OCI-LY7 (cell line): ENCODE results near the gene PNKP. TPM values are rescaled to one million over a fixed set of nuclear protein-coding genes. Genes with fewer than 3 reads are reported as not detected.

Experiments used
- BruUV-seq: library from RNA; stranded (reverse); fragments of 400-500 nt; replicated peaks from 2 replicates; lab custom pipeline; 2021; lab: Mats Ljungman, UMichigan
- CTCF ChIA-PET: fragments of 300-600 bp; sonication (Branson Sonifier 250); formaldehyde crosslinking; loops from one replicate; lab custom pipeline; 2022; ENCODE audit warnings: antibody characterized with exemption; ENCODE audit not compliant: unreplicated experiment; lab: Charles Lee
- POLR2A ChIA-PET: fragments of 300-600 bp; sonication (Branson Sonifier 250); formaldehyde crosslinking; loops from one replicate; lab custom pipeline; 2022; ENCODE audit warnings: antibody characterized with exemption; lab: Charles Lee
- DNase-seq: peaks from one replicate; pipeline ENCODE4 v3.0.0-alpha.2; 2015; ENCODE audit warnings: low spot score
- H2AFZ ChIP-seq: fragments of 200-600 bp; sonication (generic), shearing (Covaris generic); 2 replicates; pipeline ENCODE4 v1.6.1; 2014; ENCODE audit warnings: mild to moderate bottlenecking, antibody characterized with exemption, low read length, moderate library complexity
- H3K27ac ChIP-seq: fragments of 200-600 bp; sonication (generic); 2 replicates; pipeline ENCODE4 v1.5.1; 2014; ENCODE audit warnings: mixed run types, low read depth, mild to moderate bottlenecking, moderate library complexity, low read length, inconsistent platforms; ENCODE audit not compliant: poor library complexity, severe bottlenecking
- H3K36me3 ChIP-seq: fragments of 200-600 bp; sonication (generic); 2 replicates; pipeline ENCODE4 v1.6.1; 2014; ENCODE audit warnings: mild to moderate bottlenecking, antibody characterized with exemption, low read length, moderate library complexity, mixed read lengths; ENCODE audit not compliant: insufficient read depth
- H3K4me1 ChIP-seq: fragments of 200-600 bp; sonication (generic); 2 replicates; pipeline ENCODE4 v1.5.1; 2014; ENCODE audit warnings: mild to moderate bottlenecking, low read length; ENCODE audit not compliant: insufficient read depth, poor library complexity, severe bottlenecking
- H3K4me2 ChIP-seq: fragments of 200-600 bp; sonication (generic); 2 replicates; pipeline ENCODE4 v1.6.1; 2014; ENCODE audit warnings: mild to moderate bottlenecking, low read length
- H3K4me3 ChIP-seq: fragments of 200-600 bp; sonication (generic); 2 replicates; pipeline ENCODE4 v1.5.1; 2014; ENCODE audit warnings: mild to moderate bottlenecking, low read depth, low read length; ENCODE audit not compliant: poor library complexity, severe bottlenecking
- H3K79me2 ChIP-seq: fragments of 200-600 bp; sonication (generic); 2 replicates; pipeline ENCODE4 v1.6.1; 2016; ENCODE audit warnings: low read depth, mild to moderate bottlenecking, low read length, moderate library complexity, mixed read lengths; ENCODE audit not compliant: insufficient read depth
- H3K9me2 ChIP-seq: fragments of 200-600 bp; sonication (generic); 2 replicates; pipeline ENCODE4 v1.6.1; 2016; ENCODE audit warnings: mild to moderate bottlenecking, low read length, mixed read lengths; ENCODE audit not compliant: insufficient read depth
- H3K9me3 ChIP-seq: fragments of 200-600 bp; sonication (generic); 2 replicates; pipeline ENCODE4 v1.6.1; 2014; ENCODE audit warnings: mild to moderate bottlenecking, mixed run types, low read length, mixed read lengths
- H4K20me1 ChIP-seq: fragments of 200-600 bp; sonication (generic); 2 replicates; pipeline ENCODE4 v1.6.1; 2014; ENCODE audit warnings: mild to moderate bottlenecking, antibody characterized with exemption, low read length, moderate library complexity, mixed read lengths; ENCODE audit not compliant: insufficient read depth
- CTCF ChIP-seq: fragments of 200-600 bp; sonication (generic); conservative IDR thresholded peaks from 2 replicates; pipeline ENCODE4 v1.5.1; 2014; ENCODE audit warnings: mild to moderate bottlenecking, antibody characterized with exemption, low read length, moderate library complexity, mixed read lengths
- EZH2phosphoT487 ChIP-seq: fragments of 200-600 bp; sonication (generic); IDR thresholded peaks from 2 replicates; pipeline ENCODE4 v1.6.1; 2018; ENCODE audit warnings: low read depth, borderline replicate concordance, mild to moderate bottlenecking, mixed run types, antibody characterized with exemption, low read length, moderate library complexity, mixed read lengths
- intact Hi-C: fragments of 100-400 bp; cut with micrococcal nuclease; formaldehyde crosslinking; loops from one replicate; pipeline ENCODE4 v1.10.0; 2022; ENCODE audit not compliant: unreplicated experiment
- total RNA-seq, 2 experiments: library from RNA; depleted of rRNA in 1 of 2; stranded (reverse); fragments of >200 nt in 1 of 2; shearing (Covaris generic) in 1 of 2; gene quantifications; 2 replicates each; pipeline ENCODE4 v1.2.3, GENCODE V29; 2014 to 2022

The PNKP gene
- total RNA-seq, 2 experiments from 2014 or later, result 90.9 to 118 TPM

- H3K4me2 ChIP-seq, result no peak overlapping the region
- H2AFZ ChIP-seq, result no peak overlapping the region
- no TSS peak for BruUV-seq
- no peak overlapping the region for H3K4me3 ChIP-seq
- ChIA-PET CTCF (no interaction called here), POLR2A (no interaction called here)
- no peaks in the 10 kb centered on the region for H4K20me1 ChIP-seq
- no peaks in the 10 kb centered on the region for H3K9me2 ChIP-seq
- H3K4me1 ChIP-seq, result no peaks in the 10 kb centered on the region
- H3K36me3 ChIP-seq, result peaks cover 98% of the 10 kb centered on the region
- H3K79me2 ChIP-seq, result no peaks in the 10 kb centered on the region
- H3K27ac ChIP-seq, result no peak overlapping the region
- intact Hi-C loops, result no loop called here
- no peaks in the 10 kb centered on the region for H3K9me3 ChIP-seq
- TF ChIP-seq EZH2phosphoT487 (no peak), CTCF (no peak)
- DNase-seq, result no peak
Observed at GRCh38 chr19:49835562-49835961, 31.8 kb downstream of the PNKP start.

DNA sequence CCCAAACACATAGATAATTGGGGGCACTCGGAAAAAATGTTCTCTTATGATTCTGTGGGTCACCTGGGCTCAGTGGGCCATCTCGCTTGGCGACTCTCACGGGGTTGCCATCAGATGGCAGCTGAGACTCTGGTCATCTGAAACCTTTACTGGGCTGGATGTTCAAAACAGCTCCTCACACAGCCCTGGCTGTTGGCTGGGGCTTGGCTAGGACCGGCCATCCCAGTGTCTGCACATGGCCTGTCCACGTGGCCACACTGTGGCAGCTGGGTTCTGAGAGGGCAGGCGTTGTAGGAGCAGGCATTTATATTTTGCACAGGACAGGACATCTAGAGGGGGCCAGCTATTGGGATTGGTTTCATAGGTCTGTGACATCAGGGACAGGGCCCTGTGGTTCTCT lies 33.8 kb downstream of the PNKP start:
- Histone ChIP-seq H3K4me3 (no peak overlapping the region), H3K36me3 (peaks cover 100% of the 10 kb centered on the region), H3K27ac (no peak overlapping the region), H3K9me3 (no peaks in the 10 kb centered on the region), H3K4me1 (peaks cover 9% of the 10 kb centered on the region), H2AFZ (no peak overlapping the region), H3K4me2 (no peak overlapping the region), H3K9me2 (no peaks in the 10 kb centered on the region), H4K20me1 (no peaks in the 10 kb centered on the region), H3K79me2 (no peaks in the 10 kb centered on the region)
- CTCF ChIA-PET, result no interaction called here
- no peak for TF ChIP-seq EZH2phosphoT487
- no peak for TF ChIP-seq CTCF
- DNase-seq, result no peak
- no TSS peak for BruUV-seq
- POLR2A ChIA-PET, result no interaction called here
- intact Hi-C loops, result no loop called here

GRCh38 chr19:49832556-49832955 lies 34.8 kb downstream of the PNKP start:
- no peaks in the 10 kb centered on the region for H3K9me3 ChIP-seq
- H2AFZ ChIP-seq, result no peak overlapping the region
- peaks cover 97% of the 10 kb centered on the region for H3K36me3 ChIP-seq
- TF ChIP-seq EZH2phosphoT487 (no peak), CTCF (no peak)
- no peak overlapping the region for H3K4me2 ChIP-seq
- H4K20me1 ChIP-seq, result no peaks in the 10 kb centered on the region
- no peak overlapping the region for H3K4me3 ChIP-seq
- no TSS peak for BruUV-seq
- peaks cover 10% of the 10 kb centered on the region for H3K4me1 ChIP-seq
- POLR2A ChIA-PET, result no interaction called here
- DNase-seq, result no peak
- no peak overlapping the region for H3K27ac ChIP-seq
- H3K79me2 ChIP-seq, result no peaks in the 10 kb centered on the region
- intact Hi-C loops, result no loop called here
- CTCF ChIA-PET, result no interaction called here
- H3K9me2 ChIP-seq, result no peaks in the 10 kb centered on the region
